ENCODE measurements around the gene NDUFA11.

GRCh38 chr19:5927441-5927821 is 23.8 kb upstream of the NDUFA11 start:
- TF ChIP-seq USF2 (IDR thresholded peaks at IDR 0.05; ENCODE audit: low read depth, low read length): no peak
- TF ChIP-seq, protein P1, sequence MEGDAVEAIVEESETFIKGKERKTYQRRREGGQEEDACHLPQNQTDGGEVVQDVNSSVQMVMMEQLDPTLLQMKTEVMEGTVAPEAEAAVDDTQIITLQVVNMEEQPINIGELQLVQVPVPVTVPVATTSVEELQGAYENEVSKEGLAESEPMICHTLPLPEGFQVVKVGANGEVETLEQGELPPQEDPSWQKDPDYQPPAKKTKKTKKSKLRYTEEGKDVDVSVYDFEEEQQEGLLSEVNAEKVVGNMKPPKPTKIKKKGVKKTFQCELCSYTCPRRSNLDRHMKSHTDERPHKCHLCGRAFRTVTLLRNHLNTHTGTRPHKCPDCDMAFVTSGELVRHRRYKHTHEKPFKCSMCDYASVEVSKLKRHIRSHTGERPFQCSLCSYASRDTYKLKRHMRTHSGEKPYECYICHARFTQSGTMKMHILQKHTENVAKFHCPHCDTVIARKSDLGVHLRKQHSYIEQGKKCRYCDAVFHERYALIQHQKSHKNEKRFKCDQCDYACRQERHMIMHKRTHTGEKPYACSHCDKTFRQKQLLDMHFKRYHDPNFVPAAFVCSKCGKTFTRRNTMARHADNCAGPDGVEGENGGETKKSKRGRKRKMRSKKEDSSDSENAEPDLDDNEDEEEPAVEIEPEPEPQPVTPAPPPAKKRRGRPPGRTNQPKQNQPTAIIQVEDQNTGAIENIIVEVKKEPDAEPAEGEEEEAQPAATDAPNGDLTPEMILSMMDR (conservative IDR thresholded peaks at IDR 0.05; ENCODE audit: low read depth, low read length): no peak
- TF ChIP-seq RCOR1 (IDR thresholded peaks at IDR 0.05; ENCODE audit: insufficient replicate concordance, low read length): no peak
- TF ChIP-seq SMC3 (IDR thresholded peaks at IDR 0.05; ENCODE audit: low read depth, low read length): no peak
- TF ChIP-seq MAFK (IDR thresholded peaks at IDR 0.05; ENCODE audit: low read depth, low read length): no peak
